ENCODE results near the gene FN3KRP.
"Not testable (repeated sequence)": the region's sequence is repeated elsewhere in the genome, so short reads cannot be mapped to it uniquely, and the experiment has no call there.

Gene FN3KRP

DNA sequence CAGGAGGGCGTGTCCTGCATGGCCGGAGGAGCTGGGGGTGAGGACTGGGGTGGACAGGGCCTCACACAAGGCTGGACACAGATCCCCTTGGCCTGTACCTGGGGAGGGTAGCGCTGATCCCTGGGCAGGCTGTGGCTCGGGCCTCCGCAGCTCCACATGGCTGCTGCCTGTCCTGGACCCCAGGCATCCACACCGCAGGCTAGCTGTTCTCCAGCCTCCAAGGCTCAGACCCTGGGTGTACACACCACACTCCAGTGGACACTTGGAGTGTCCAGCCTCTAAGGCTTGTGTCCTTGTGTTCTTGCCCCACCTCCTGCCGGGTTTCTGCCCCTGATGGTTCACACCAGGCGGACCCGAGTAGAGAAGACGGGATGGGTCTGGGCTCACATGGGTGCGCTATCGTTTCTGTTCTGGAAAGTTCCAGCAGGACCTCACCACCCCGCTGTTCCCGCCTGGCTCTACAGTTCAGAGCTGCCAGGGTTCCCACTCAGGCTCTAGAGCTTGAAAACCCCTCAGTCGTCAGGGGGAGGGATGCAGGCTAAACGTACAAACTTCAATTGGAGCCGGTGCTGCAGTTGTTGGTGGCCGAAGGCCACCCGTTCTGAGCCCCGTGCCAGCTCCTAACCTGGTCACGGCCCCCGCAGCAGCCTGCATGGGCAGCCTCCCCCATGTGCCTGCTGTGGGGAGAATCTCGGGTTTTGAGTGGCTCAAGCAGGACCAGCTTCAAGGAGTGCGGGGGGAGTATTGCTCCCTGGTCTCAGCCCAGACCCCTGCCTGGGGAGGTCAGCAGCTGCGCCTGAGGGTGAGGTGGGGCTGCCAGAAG lies 6.6 kb upstream of the FN3KRP start:
- DNase-seq = no peak

DNA sequence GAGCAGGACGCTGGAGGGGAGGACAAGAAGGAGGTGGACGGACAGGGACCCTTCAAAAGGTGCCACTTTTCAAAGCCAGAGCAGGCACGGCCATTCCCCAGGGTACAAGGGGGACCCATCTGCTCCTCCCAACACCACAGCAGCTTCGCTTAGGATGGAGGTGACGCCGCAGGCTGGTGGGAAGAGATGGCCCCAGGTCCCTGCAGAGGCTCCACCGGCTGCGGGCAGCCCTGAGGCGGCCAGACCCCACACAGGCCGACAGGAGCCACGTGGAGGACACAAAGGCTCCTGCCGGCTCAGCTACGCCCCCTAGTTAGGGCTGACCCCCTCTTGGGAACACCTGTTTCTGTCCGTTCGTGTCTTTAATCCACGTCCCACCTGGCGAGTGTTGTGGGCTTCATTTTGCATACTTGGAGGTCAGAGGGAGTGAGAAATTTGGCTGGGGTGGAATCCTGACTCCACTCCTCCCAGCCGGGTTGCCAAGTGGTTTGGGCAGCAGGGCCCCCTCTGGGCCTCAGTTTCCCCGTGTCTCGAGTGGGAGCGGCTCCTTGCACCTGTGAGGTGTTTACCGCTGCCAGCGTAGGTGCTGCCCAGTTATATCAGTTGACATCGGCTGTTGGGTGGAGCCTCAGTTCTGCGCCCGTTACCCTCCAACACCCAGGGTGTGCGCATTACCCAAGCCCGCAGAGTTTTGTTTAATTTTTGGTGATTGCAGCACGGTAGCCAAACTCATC lies 5.8 kb upstream of the FN3KRP start:
- no peak for DNase-seq

DNA sequence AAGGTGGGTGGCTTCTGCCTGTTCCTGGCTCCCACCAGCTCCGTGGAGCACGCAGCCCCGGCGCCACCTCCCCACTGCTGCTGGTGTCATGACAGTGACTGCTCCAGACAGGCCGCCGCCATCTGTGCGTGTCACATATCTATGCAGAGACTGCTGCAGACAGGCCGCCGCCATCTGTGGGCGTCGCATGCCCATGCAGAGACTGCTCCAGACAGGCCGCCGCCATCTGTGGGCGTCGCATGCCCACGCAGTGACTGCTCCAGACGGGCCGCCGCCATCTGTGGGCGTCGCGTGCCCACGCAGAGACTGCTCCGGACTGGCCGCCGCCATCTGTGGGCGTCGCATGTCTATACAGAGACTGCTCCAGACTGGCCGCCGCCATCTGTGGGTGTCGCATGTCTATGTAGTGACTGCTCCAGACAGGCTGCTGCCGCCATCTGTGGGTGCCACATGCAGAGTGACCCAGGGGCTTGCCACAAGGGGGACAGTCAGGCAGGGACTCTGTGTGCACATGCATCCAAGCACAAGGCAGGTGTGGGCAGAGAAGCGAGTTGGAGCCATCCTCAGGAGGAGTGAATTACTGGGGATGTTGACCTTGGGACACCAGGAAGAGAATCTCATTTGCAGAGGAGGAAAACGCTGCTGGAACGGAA lies 3.3 kb upstream of the FN3KRP start:
- no peak for DNase-seq

DNA sequence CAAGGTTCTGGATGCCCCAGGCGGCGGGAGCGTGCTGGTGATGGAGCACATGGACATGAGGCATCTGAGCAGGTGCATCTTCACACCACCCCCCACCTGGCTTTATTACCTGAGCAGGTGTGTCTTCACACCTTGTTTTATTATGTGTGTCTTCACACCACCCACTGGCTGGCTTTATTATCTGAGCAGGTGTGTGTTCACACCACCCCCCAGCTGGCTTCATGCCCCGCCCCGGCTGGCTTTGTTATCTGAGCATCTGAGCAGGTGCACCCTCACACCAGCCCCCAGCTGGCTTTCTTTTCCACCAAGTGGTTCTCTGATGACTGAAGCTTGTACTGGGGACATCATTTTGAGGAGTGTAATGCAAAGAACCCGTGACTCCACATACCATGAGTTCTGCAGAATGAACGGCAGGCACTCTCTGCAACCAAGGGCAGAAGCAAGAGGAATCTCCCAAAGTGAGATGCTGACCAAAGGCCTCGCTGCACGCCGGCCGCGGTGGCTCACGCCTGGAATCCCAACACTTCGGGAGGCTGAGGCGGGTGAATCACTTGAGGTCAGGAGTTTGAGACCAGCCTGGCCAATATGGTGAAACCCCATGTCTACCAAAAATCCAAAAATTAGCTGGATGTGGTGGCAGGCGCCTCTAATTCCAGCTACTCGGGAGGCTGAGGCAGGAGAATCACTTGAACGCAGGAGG lies 2.6 kb downstream of the FN3KRP start:
- DNase-seq = no peak

DNA sequence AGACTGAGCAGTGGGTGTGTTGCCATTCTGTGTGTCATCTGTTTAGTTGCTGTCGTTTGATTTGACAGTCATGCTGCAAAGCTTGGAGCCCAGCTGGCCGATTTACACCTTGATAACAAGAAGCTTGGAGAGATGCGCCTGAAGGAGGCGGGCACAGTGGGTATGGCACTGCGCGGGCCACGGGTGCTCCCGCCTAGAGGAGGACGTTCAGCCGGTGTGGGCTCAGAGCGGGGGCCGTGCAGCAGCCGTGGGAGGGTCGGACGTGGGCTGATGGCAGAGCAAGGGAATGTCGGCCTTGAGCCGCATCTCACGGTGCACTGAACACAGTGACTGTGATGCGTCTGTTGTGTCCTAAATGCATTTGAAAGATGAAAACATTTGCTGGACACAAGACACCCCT lies 3.7 kb downstream of the FN3KRP start:
- DNase-seq = no peak

- no peak for DNase-seq
Measured at GRCh38 chr17:82722341-82723013, 6.0 kb downstream of the FN3KRP start.

- no peak for DNase-seq
Measured at GRCh38 chr17:82723169-82723807, 6.8 kb downstream of the FN3KRP start.

DNA sequence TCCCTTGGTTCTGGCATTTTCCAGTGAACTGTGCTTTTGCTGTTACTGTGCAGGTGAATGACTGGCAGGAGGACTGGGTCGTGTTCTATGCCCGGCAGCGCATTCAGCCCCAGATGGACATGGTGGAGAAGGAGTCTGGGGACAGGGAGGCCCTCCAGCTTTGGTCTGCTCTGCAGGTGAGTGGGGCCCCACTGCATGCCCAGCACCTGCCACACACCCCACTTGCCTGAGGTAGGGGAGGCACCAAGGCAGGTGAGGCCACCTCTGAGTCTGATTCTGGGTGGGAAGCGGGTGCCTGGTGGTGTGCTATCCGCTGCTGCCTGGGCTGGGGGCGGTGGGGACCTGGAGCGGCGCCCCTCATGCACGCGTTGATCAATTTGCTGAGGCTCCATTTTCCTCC lies 9.9 kb downstream of the FN3KRP start:
- no peak for DNase-seq

- no peak for DNase-seq
Measured at GRCh38 chr17:82729479-82730260, 13.2 kb downstream of the FN3KRP start.

- DNase-seq = no peak
Measured at GRCh38 chr17:82732118-82732743, 15.7 kb downstream of the FN3KRP start.

DNA sequence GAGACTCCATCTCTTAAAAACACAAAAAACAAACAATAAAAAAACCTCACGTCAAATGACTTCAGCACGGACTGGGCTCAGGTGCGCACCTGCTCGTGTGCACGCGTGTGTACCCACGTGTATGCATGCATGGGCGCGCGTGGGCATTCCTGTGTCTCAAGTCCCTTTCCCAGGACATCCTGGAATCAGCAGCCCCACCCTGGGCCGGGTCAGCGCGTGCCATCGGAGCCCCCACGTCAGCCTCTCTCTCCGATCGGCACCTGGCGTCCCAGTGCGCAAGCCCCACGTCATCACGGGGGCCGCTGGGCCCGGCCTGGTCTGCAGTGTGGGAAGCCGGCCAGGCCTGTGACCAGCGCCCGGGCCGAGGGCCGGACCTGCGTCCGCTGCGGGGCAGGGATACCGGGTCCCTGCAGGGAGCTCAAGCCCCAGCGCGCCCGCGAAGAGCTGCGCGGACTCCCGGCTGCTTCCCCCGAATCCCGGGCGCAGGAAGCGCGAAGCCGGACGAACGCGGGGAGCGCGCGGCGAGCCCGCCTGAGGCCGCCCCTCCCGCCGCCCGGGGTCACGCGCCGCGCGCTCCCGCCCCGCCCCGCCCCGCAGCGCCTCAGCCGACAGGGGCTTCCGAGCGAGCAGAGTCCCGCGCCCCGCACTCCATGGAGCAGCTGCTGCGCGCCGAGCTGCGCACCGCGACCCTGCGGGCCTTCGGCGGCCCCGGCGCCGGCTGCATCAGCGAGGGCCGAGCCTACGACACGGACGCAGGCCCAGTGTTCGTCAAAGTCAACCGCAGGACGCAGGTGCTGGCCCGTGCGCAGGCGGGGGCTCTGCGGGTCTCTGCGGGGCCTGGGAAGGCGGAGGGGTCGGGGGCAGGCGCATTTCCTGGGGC lies 18.7 kb downstream of the FN3KRP start, which contains the start of gene FN3K:
TSS of gene FN3K (plus strand) at position 629 of the 880 bp plus-strand sequence. CDS start at position 651, 22 bp downstream.
- DNase-seq = no peak

DNA sequence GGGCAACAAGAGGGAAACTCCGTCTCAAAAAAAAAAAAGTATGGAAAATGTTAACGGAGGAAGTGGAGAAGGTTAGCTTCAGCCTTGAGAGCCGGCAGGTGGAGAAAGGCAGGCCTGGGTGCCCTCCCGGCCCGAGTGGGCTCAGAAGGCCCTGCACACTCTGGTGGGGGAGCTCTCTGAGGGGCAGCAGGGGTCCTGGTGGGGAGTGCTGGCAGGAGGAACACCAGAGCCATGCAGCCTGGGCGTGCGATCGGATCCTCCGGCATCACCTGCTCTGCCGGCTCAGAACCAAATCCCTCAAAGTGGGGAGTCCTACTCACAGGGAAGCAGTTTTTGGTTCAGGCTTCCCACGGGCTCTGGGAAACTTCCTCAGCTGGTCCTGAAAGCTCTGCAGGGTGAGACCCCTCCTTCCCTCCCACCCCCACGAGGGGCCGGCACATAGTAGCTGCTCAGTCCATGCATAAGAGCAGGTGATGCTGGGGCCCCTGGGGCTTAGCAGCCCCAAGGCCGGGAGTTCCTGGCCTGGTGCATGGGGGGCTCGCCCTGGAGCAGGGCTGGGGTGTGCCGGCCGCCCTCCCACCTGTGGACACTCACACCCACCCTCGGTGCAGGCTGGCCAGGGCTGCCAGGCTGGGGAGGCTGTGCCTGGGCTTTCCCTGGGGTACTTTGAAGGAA lies 20.1 kb downstream of the FN3KRP start:
- DNase-seq = no peak

- DNase-seq = no peak
Measured at GRCh38 chr17:82737967-82738877, 21.7 kb downstream of the FN3KRP start.

GRCh38 chr17:82740906-82741759 lies 24.6 kb downstream of the FN3KRP start:
- DNase-seq = no peak

GRCh38 chr17:82743344-82744219 lies 27.1 kb downstream of the FN3KRP start:
- DNase-seq = no peak

DNA sequence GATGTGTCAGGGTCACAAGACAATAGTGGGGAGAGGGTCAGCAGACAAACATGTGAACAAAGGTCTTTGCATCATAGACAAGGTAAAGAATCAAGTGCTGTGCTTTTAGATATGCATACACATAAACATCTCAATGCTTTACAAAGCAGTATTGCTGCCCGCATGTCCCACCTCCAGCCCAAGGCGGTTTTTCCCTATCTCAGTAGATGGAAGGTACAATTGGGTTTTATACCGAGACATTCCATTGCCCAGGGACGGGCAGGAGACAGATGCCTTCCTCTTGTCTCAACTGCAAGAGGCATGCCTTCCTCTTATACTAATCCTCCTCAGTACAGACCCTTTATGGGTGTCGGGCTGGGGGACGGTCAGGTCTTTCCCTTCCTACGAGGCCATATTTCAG lies 28.2 kb downstream of the FN3KRP start:
- DNase-seq = not testable (repeated sequence)
